Sigmoid colon (tissue), 7 donors: ENCODE measurements around the gene MECP2. TPM values are rescaled to one million over a fixed set of nuclear protein-coding genes. Genes with fewer than 3 reads are reported as not detected.
A peak's percentile ranks its signal among the peaks of the same experiment; 100 is the strongest.

Experiments
- DNase-seq: peaks from one replicate; pipeline ENCODE4 v3.0.0-alpha.2; 2019
- H3K27ac ChIP-seq, 4 donors: fragments of 200-600 bp; sonication (generic); one replicate each; pipeline ENCODE4 v1.5.1; 2016 to 2019; ENCODE audit warnings: mild to moderate bottlenecking in 1 of 4
- H3K27me3 ChIP-seq, 3 donors: fragments of 200-600 bp; sonication (generic); one replicate each; pipeline ENCODE4 v1.5.1; 2019; ENCODE audit warnings: mild to moderate bottlenecking in 1 of 3
- H3K36me3 ChIP-seq, 4 donors: fragments of 200-600 bp; sonication (generic); one replicate each; pipeline ENCODE4 v1.5.1; 2016 to 2019
- H3K4me1 ChIP-seq, 4 donors: fragments of 200-600 bp; sonication (generic); one replicate each; pipeline ENCODE4 v1.5.1; 2017 to 2019
- H3K4me3 ChIP-seq, 4 donors: fragments of 200-600 bp; sonication (generic); one replicate each; pipeline ENCODE4 v1.5.1; 2017 to 2019; ENCODE audit warnings: mild to moderate bottlenecking in 2 of 4, moderate library complexity in 1 of 4
- H3K9me3 ChIP-seq, 4 donors: fragments of 200-600 bp in 3 of 4; sonication (generic) in 3 of 4; one replicate each; pipeline versions ENCODE4 v1.5.1 to v1.6.1; 2013 to 2019
- EP300 ChIP-seq, 4 donors: sonication (generic); formaldehyde crosslinking; IDR thresholded peaks; one replicate each; pipeline ENCODE4 v1.6.1; 2017; ENCODE audit warnings: antibody characterized with exemption in 4 of 4
- POLR2A ChIP-seq, 2 donors: fragments of 450-650 bp; IDR thresholded peaks; one replicate each; pipeline ENCODE4 v1.6.1; 2016; ENCODE audit warnings: antibody characterized with exemption in 2 of 2, mild to moderate bottlenecking in 2 of 2, moderate library complexity in 2 of 2
- POLR2AphosphoS5 ChIP-seq, 4 donors: sonication (generic); formaldehyde crosslinking; IDR thresholded peaks; one replicate each; pipeline ENCODE4 v1.6.1; 2017; ENCODE audit warnings: antibody characterized with exemption in 4 of 4
- WGBS, 2 donors: extraction: QIAGEN DNeasy Blood & Tissue Kit; methylation state at CpG; one replicate each; pipeline ENCODE4 v1.1.7; 2013; 5-methylcytosine and 5-hydroxymethylcytosine counted together
- intact Hi-C: fragments of 100-400 bp; cut with DNase I; formaldehyde crosslinking; loops from one replicate; pipeline ENCODE4 v1.15.1; 2023
- polyA plus RNA-seq, 3 donors: library from polyadenylated mRNA; stranded (reverse); fragments of 200-250 nt; gene quantifications; one replicate each; pipeline ENCODE4 v1.2.3, GENCODE V29; 2013
- total RNA-seq, 4 donors: library from RNA; depleted of rRNA; stranded (reverse); fragments of >200 nt; gene quantifications; one replicate each; pipeline ENCODE4 v1.1.0, GENCODE V29; 2016
- TF ChIP-seq, protein P1 (sequence below), 4 experiments: fragments of 450-650 bp in 3 of 4; fragments of 200-600 bp in 1 of 4; IDR thresholded peaks; one replicate each; pipeline ENCODE4 v1.5.1; 2016 to 2019; ENCODE audit warnings: antibody characterized with exemption in 4 of 4, mild to moderate bottlenecking in 3 of 4, moderate library complexity in 2 of 4
- donor health status: healthy with polysubstance abuse.
- donor health status: Bipolar disorder and iron deficiency.
- donor health status: healthy.

Gene MECP2
- total and polyA plus RNA-seq, 7 donors, result 14.4 to 57.9 (median 43.9) TPM

- intact Hi-C loops, result no loop called here
- H3K4me1 ChIP-seq, result no peaks in the 10 kb centered on the region
- TF ChIP-seq, protein P1, sequence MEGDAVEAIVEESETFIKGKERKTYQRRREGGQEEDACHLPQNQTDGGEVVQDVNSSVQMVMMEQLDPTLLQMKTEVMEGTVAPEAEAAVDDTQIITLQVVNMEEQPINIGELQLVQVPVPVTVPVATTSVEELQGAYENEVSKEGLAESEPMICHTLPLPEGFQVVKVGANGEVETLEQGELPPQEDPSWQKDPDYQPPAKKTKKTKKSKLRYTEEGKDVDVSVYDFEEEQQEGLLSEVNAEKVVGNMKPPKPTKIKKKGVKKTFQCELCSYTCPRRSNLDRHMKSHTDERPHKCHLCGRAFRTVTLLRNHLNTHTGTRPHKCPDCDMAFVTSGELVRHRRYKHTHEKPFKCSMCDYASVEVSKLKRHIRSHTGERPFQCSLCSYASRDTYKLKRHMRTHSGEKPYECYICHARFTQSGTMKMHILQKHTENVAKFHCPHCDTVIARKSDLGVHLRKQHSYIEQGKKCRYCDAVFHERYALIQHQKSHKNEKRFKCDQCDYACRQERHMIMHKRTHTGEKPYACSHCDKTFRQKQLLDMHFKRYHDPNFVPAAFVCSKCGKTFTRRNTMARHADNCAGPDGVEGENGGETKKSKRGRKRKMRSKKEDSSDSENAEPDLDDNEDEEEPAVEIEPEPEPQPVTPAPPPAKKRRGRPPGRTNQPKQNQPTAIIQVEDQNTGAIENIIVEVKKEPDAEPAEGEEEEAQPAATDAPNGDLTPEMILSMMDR (IDR thresholded peaks at IDR 0.05), result no peak
- TF ChIP-seq EP300 (IDR thresholded peaks at IDR 0.05) (no peak), POLR2AphosphoS5 (IDR thresholded peaks at IDR 0.05) (no peak), POLR2A (IDR thresholded peaks at IDR 0.05) (no peak)
- DNase-seq, result no peak
- no peaks in the 10 kb centered on the region for H3K36me3 ChIP-seq
- H3K9me3 ChIP-seq, result no peaks in the 10 kb centered on the region
- WGBS, 2 donors, result 91 to 92% methylated on average over 12 of the region's 12 CpGs
- no peak overlapping the region for H3K4me3 ChIP-seq
- H3K27ac ChIP-seq, result no peak overlapping the region
- H3K27me3 ChIP-seq, result no peaks in the 10 kb centered on the region
Observed at GRCh38 chrX:154140206-154140605, 42.7 kb upstream of the MECP2 start.

- Histone ChIP-seq H3K27me3 (no peaks in the 10 kb centered on the region), H3K27ac (no peak overlapping the region), H3K4me1 (no peaks in the 10 kb centered on the region), H3K36me3 (no peaks in the 10 kb centered on the region), H3K4me3 (no peak overlapping the region), H3K9me3 (no peaks in the 10 kb centered on the region)
- no peak for TF ChIP-seq POLR2AphosphoS5 (IDR thresholded peaks at IDR 0.05)
- DNase-seq, result no peak
- WGBS, 2 donors, result 85 to 92% methylated on average over 10 of the region's 10 CpGs
- intact Hi-C loops, result no loop called here
Observed at GRCh38 chrX:154138857-154139256, 41.3 kb upstream of the MECP2 start.

DNA sequence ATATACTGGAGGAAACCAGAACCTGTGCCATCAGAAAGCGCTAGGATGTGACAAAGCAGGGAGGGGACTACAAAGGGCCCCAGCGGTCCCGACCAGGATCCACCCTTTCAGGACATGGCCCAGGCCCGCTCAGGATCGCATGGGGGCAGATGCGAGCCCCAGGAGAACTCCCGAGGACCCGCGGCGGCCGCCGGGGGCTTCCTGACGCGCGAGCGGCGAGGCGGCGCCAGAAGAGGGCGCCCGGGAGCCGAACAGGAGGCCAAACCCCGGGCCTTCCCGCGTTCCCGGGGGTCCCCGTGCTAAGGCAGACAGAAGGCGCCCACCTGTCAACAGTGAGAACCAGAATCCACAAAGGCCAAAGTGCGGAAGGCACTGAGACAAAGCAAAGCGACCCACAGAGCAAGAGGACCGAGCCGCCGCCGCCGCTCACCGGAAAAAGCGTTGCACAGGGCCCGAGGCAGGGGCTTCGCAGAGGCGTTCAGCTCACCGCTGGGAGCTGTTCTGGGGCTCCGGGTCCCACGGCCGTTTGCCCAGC lies 39.2 kb upstream of the MECP2 start:
- peak; percentile 87 for DNase-seq

GRCh38 chrX:154135458-154136229 lies 38.1 kb upstream of the MECP2 start:
- Histone ChIP-seq H3K4me1 (no peaks in the 10 kb centered on the region), H3K4me3 (no peak overlapping the region), H3K27me3 (no peaks in the 10 kb centered on the region), H3K27ac (no peak overlapping the region), H3K9me3 (no peaks in the 10 kb centered on the region), H3K36me3 (no peaks in the 10 kb centered on the region)
- DNase-seq, result no peak
- intact Hi-C loops, result no loop called here
- 54 to 59% methylated on average over 7 of the region's 7 CpGs for WGBS, 2 donors
- TF ChIP-seq EP300 (IDR thresholded peaks at IDR 0.05) (no peak), POLR2AphosphoS5 (IDR thresholded peaks at IDR 0.05) (no peak), POLR2A (IDR thresholded peaks at IDR 0.05) (no peak)
- TF ChIP-seq, protein P1 (IDR thresholded peaks at IDR 0.05), result no peak

More for the DNA sequence above, 39.2 kb upstream of the MECP2 start:
- Histone ChIP-seq H3K4me1 (no peaks in the 10 kb centered on the region), H3K27me3 (no peaks in the 10 kb centered on the region), H3K36me3 (no peaks in the 10 kb centered on the region), H3K4me3 (peak overlapping the region in 3 of 4 donors; percentile 34 to 44 (median 35)), H3K9me3 (no peaks in the 10 kb centered on the region), H3K27ac (peak overlapping the region in 2 of 4 donors; percentile 12 to 50)
- no peak for TF ChIP-seq POLR2AphosphoS5 (IDR thresholded peaks at IDR 0.05)
- TF ChIP-seq, protein P1 (IDR thresholded peaks at IDR 0.05), result peak; percentile 43 to 65 (median 51)
- 1 to 4% methylated on average over 44 of the region's 44 CpGs for WGBS, 2 donors
- intact Hi-C loops, result no loop called here

- Histone ChIP-seq H3K27me3 (no peaks in the 10 kb centered on the region), H3K4me1 (no peaks in the 10 kb centered on the region), H3K4me3 (no peak overlapping the region), H3K9me3 (no peaks in the 10 kb centered on the region), H3K36me3 (no peaks in the 10 kb centered on the region), H3K27ac (no peak overlapping the region)
- TF ChIP-seq POLR2AphosphoS5 (IDR thresholded peaks at IDR 0.05), result no peak
- no peak for TF ChIP-seq POLR2A (IDR thresholded peaks at IDR 0.05)
- no peak for TF ChIP-seq EP300 (IDR thresholded peaks at IDR 0.05)
- TF ChIP-seq, protein P1 (IDR thresholded peaks at IDR 0.05), result no peak
- intact Hi-C loops, result no loop called here
- 94 to 96% methylated on average over 9 of the region's 9 CpGs for WGBS, 2 donors
- no peak for DNase-seq
Observed at GRCh38 chrX:154132366-154132765, 34.8 kb upstream of the MECP2 start.
